ENCODE results near the gene AFF3.

The AFF3 gene

GRCh38 chr2:100142393-100142792, at the start of gene AFF3:
Gene AFF3, minus strand, starts transcription at chr2:100142590. Its CDS starts 38,136 bp downstream, at chr2:100104454.
- Mint-ChIP-seq H3K27me3 (ENCODE audit: low read depth, poor library complexity) (peaks cover 34% of the 10 kb centered on the region), H3K27ac (no peak within 1 kb of the TSS), H3K9me3 (peaks cover 7% of the 10 kb centered on the region), H3K4me1 (peaks cover 17% of the 10 kb centered on the region), H3K4me3 (no peak within 1 kb of the TSS), H3K36me3 (ENCODE audit: low read depth) (no peaks in the 10 kb centered on the region)
- TF ChIP-seq CTCF (IDR thresholded peaks at IDR 0.05) = no peak
- DNase-seq = no peak

GRCh38 chr2:100189387-100189786, 47.0 kb upstream of the AFF3 start:
- Mint-ChIP-seq H3K36me3 (ENCODE audit: low read depth) (peaks cover 15% of the 10 kb centered on the region), H3K4me3 (no peak overlapping the region), H3K27me3 (ENCODE audit: low read depth, poor library complexity) (peaks cover 9% of the 10 kb centered on the region), H3K4me1 (peaks cover 55% of the 10 kb centered on the region), H3K27ac (no peak overlapping the region), H3K9me3 (peaks cover 33% of the 10 kb centered on the region)
- no peak for TF ChIP-seq CTCF (IDR thresholded peaks at IDR 0.05)
- no peak for DNase-seq

- no peak for TF ChIP-seq CTCF (IDR thresholded peaks at IDR 0.05)
- no peak for DNase-seq
- Mint-ChIP-seq H3K36me3 (ENCODE audit: low read depth) (peaks cover 15% of the 10 kb centered on the region), H3K4me1 (peaks cover 57% of the 10 kb centered on the region), H3K27ac (no peak overlapping the region), H3K9me3 (peaks cover 26% of the 10 kb centered on the region), H3K4me3 (no peak overlapping the region), H3K27me3 (ENCODE audit: low read depth, poor library complexity) (peaks cover 9% of the 10 kb centered on the region)
Measured at GRCh38 chr2:100188326-100188725, 45.9 kb upstream of the AFF3 start.

GRCh38 chr2:100186126-100186525, 43.7 kb upstream of the AFF3 start:
- DNase-seq = no peak
- Mint-ChIP-seq H3K4me1 (peaks cover 68% of the 10 kb centered on the region), H3K4me3 (no peak overlapping the region), H3K27ac (peak overlapping the region; percentile 41), H3K36me3 (ENCODE audit: low read depth) (no peaks in the 10 kb centered on the region), H3K27me3 (ENCODE audit: low read depth, poor library complexity) (peaks cover 19% of the 10 kb centered on the region), H3K9me3 (peaks cover 4% of the 10 kb centered on the region)
- TF ChIP-seq CTCF (IDR thresholded peaks at IDR 0.05) = no peak

- peaks cover 4% of the 10 kb centered on the region for H3K9me3 Mint-ChIP-seq
- H3K4me3 Mint-ChIP-seq = no peak overlapping the region
- TF ChIP-seq CTCF (IDR thresholded peaks at IDR 0.05) = no peak
- DNase-seq = no peak
- peaks cover 19% of the 10 kb centered on the region for H3K27me3 Mint-ChIP-seq (ENCODE audit: low read depth, poor library complexity)
- peak overlapping the region; percentile 93 for H3K27ac Mint-ChIP-seq
- peaks cover 74% of the 10 kb centered on the region for H3K4me1 Mint-ChIP-seq
- H3K36me3 Mint-ChIP-seq (ENCODE audit: low read depth) = no peaks in the 10 kb centered on the region
Measured at GRCh38 chr2:100185516-100185915, 43.1 kb upstream of the AFF3 start.

- Mint-ChIP-seq H3K9me3 (peaks cover 3% of the 10 kb centered on the region), H3K4me3 (no peak overlapping the region), H3K36me3 (ENCODE audit: low read depth) (no peaks in the 10 kb centered on the region), H3K4me1 (peaks cover 78% of the 10 kb centered on the region), H3K27me3 (ENCODE audit: low read depth, poor library complexity) (peaks cover 19% of the 10 kb centered on the region), H3K27ac (peak overlapping the region; percentile 93)
- TF ChIP-seq CTCF (IDR thresholded peaks at IDR 0.05) = no peak
- no peak for DNase-seq
Measured at GRCh38 chr2:100185105-100185504, 42.7 kb upstream of the AFF3 start.
